ENCODE data around the gene CDPF1.
"Not testable (repeated sequence)": the region's sequence is repeated elsewhere in the genome, so short reads cannot be mapped to it uniquely, and the experiment has no call there.

CDPF1 gene

GRCh38 chr22:46281866-46282678 is 32.0 kb upstream of the CDPF1 start:
- DNase-seq: no peak

- no peak for DNase-seq
Measured at GRCh38 chr22:46280999-46281623, 31.0 kb upstream of the CDPF1 start.

GRCh38 chr22:46280063-46280817 is 30.1 kb upstream of the CDPF1 start:
- DNase-seq: no peak

GRCh38 chr22:46278656-46279645 is 28.9 kb upstream of the CDPF1 start:
- no peak for DNase-seq

GRCh38 chr22:46276563-46276962 is 26.5 kb upstream of the CDPF1 start:
- no peak for DNase-seq

- no peak for DNase-seq
Measured at GRCh38 chr22:46275455-46276122, 25.5 kb upstream of the CDPF1 start.

GRCh38 chr22:46274381-46274780 is 24.3 kb upstream of the CDPF1 start:
- DNase-seq: no peak

GRCh38 chr22:46273432-46274148 is 23.5 kb upstream of the CDPF1 start:
- DNase-seq: no peak

- no peak for DNase-seq
Measured at GRCh38 chr22:46272762-46273431, 22.8 kb upstream of the CDPF1 start.

- no peak for DNase-seq
Measured at GRCh38 chr22:46272196-46272595, 22.1 kb upstream of the CDPF1 start.

- no peak for DNase-seq
Measured at GRCh38 chr22:46269564-46269963, 19.5 kb upstream of the CDPF1 start.

- DNase-seq: peak; percentile 11
Measured at GRCh38 chr22:46267431-46268279, 17.6 kb upstream of the CDPF1 start, which contains the start of gene TTC38. TTC38 (plus strand) TSS chr22:46268008; CDS start chr22:46268040, 32 bp downstream.

- DNase-seq: not testable (repeated sequence)
Measured at GRCh38 chr22:46265627-46266026, 15.5 kb upstream of the CDPF1 start.

GRCh38 chr22:46264520-46264919 is 14.4 kb upstream of the CDPF1 start:
- not testable (repeated sequence) for DNase-seq

GRCh38 chr22:46263216-46263590 is 13.1 kb upstream of the CDPF1 start, which contains the start of gene PKDREJ:
PKDREJ (minus strand) TSS chr22:46263343; CDS start chr22:46263322, 21 bp downstream.
- no peak for DNase-seq

- no peak for DNase-seq
Measured at GRCh38 chr22:46262449-46263215, 12.5 kb upstream of the CDPF1 start.

GRCh38 chr22:46260038-46260437 is 9.9 kb upstream of the CDPF1 start:
- DNase-seq: no peak

- no peak for DNase-seq
Measured at GRCh38 chr22:46259374-46259773, 9.3 kb upstream of the CDPF1 start.

Measured in NCI-H526 treated with DMSO at 0.1 percent for 48 hours (cell line).